H9 (cell line): ENCODE measurements around the gene GATD1. TPM values are rescaled to one million over a fixed set of nuclear protein-coding genes. Genes with fewer than 3 reads are reported as not detected.
A peak's percentile ranks its signal among the peaks of the same experiment; 100 is the strongest.

Experiments used
- DNase-seq: peaks from one replicate; pipeline ENCODE4 v3.0.0-alpha.2; 2017
- H2AFZ ChIP-seq: one replicate; pipeline ENCODE4 v1.6.1; 2013; ENCODE audit warnings: mild to moderate bottlenecking, low read length, control low read depth, moderate library complexity
- H2AK5ac ChIP-seq: 2 replicates; pipeline ENCODE4 v1.6.1; 2013; ENCODE audit warnings: low read length, control low read depth, mixed read lengths; ENCODE audit not compliant: insufficient read length
- H2BK120ac ChIP-seq: one replicate; pipeline ENCODE4 v1.6.1; 2013; ENCODE audit warnings: low read depth, mild to moderate bottlenecking, low read length, control low read depth, inconsistent platforms; ENCODE audit not compliant: poor library complexity, severe bottlenecking
- H2BK12ac ChIP-seq: 2 replicates; pipeline ENCODE4 v1.6.1; 2013; ENCODE audit warnings: low read length, control low read depth, mixed read lengths, low read depth; ENCODE audit not compliant: insufficient read length
- H2BK15ac ChIP-seq: 2 replicates; pipeline ENCODE4 v1.6.1; 2013; ENCODE audit warnings: low read depth, low read length, control low read depth
- H2BK20ac ChIP-seq: one replicate; pipeline ENCODE4 v1.6.1; 2013; ENCODE audit warnings: low read depth, mild to moderate bottlenecking, low read length, control low read depth, inconsistent platforms; ENCODE audit not compliant: poor library complexity, severe bottlenecking
- H2BK5ac ChIP-seq: 2 replicates; pipeline ENCODE4 v1.6.1; 2013; ENCODE audit warnings: low read length, control low read depth, mixed read lengths; ENCODE audit not compliant: insufficient read length
- H3K14ac ChIP-seq: 2 replicates; pipeline ENCODE4 v1.6.1; 2013; ENCODE audit warnings: low read length, control low read depth; ENCODE audit not compliant: insufficient read depth
- H3K18ac ChIP-seq: 2 replicates; pipeline ENCODE4 v1.6.1; 2013; ENCODE audit warnings: low read depth, mild to moderate bottlenecking, mixed read lengths, low read length, control low read depth; ENCODE audit not compliant: insufficient read length
- H3K23ac ChIP-seq: 2 replicates; pipeline ENCODE4 v1.6.1; 2013; ENCODE audit warnings: low read length, control low read depth, mixed read lengths, low read depth; ENCODE audit not compliant: insufficient read length
- H3K23me2 ChIP-seq: 2 replicates; pipeline ENCODE4 v1.6.1; 2013; ENCODE audit warnings: low read depth, mild to moderate bottlenecking, mixed read lengths, low read length, control low read depth; ENCODE audit not compliant: insufficient read length, poor library complexity, severe bottlenecking
- H3K27ac ChIP-seq: 2 replicates; pipeline ENCODE4 v1.5.1; 2013; ENCODE audit warnings: low read length, control low read depth, mixed read lengths, low read depth; ENCODE audit not compliant: insufficient read length
- H3K27me3 ChIP-seq: 2 replicates; pipeline ENCODE4 v1.6.1; 2013; ENCODE audit warnings: low read length, control low read depth, inconsistent platforms; ENCODE audit not compliant: insufficient read depth
- H3K4ac ChIP-seq: 2 replicates; pipeline ENCODE4 v1.6.1; 2013; ENCODE audit warnings: low read depth, mild to moderate bottlenecking, control low read depth, inconsistent platforms, low read length, moderate library complexity
- H3K4me1 ChIP-seq: 2 replicates; pipeline ENCODE4 v1.6.1; 2013; ENCODE audit warnings: low read length, control low read depth, inconsistent platforms; ENCODE audit not compliant: insufficient read depth
- H3K4me2 ChIP-seq: 2 replicates; pipeline ENCODE4 v1.6.1; 2013; ENCODE audit warnings: low read length, control low read depth, mixed read lengths; ENCODE audit not compliant: insufficient read length, insufficient read depth
- H3K56ac ChIP-seq: 2 replicates; pipeline ENCODE4 v1.6.1; 2013; ENCODE audit warnings: low read depth, mild to moderate bottlenecking, mixed read lengths, low read length, control low read depth; ENCODE audit not compliant: insufficient read length
- H3K79me1 ChIP-seq: 2 replicates; pipeline ENCODE4 v1.6.1; 2013; ENCODE audit warnings: low read depth, mild to moderate bottlenecking, moderate library complexity, low read length, control low read depth, inconsistent platforms; ENCODE audit not compliant: insufficient read depth, poor library complexity, severe bottlenecking
- H3K79me2 ChIP-seq: 2 replicates; pipeline ENCODE4 v1.6.1; 2013; ENCODE audit warnings: low read length, control low read depth, inconsistent platforms; ENCODE audit not compliant: insufficient read depth
- H3K9ac ChIP-seq: 2 replicates; pipeline ENCODE4 v1.6.1; 2013; ENCODE audit warnings: low read length, control low read depth, mixed read lengths; ENCODE audit not compliant: insufficient read length; ENCODE audit errors: extremely low read depth
- H3K9me3 ChIP-seq: one replicate; pipeline ENCODE4 v1.6.1; 2013; ENCODE audit warnings: low read depth, low read length, inconsistent platforms; ENCODE audit not compliant: control insufficient read depth
- H3T11ph ChIP-seq: one replicate; pipeline ENCODE4 v1.6.1; 2013; ENCODE audit warnings: mild to moderate bottlenecking, low read length, control low read depth, inconsistent platforms
- H4K20me1 ChIP-seq: one replicate; pipeline ENCODE4 v1.6.1; 2013; ENCODE audit not compliant: control insufficient read depth, insufficient read length, insufficient read depth
- H4K5ac ChIP-seq: 2 replicates; pipeline ENCODE4 v1.6.1; 2013; ENCODE audit warnings: low read depth, mild to moderate bottlenecking, mixed read lengths, low read length, control low read depth; ENCODE audit not compliant: insufficient read length
- H4K8ac ChIP-seq: replicated peaks from 2 replicates; pipeline ENCODE4 v1.6.1; 2013; ENCODE audit warnings: low read length, control low read depth, mixed read lengths, low read depth; ENCODE audit not compliant: insufficient read length
- H4K91ac ChIP-seq: 2 replicates; pipeline ENCODE4 v1.6.1; 2013; ENCODE audit warnings: low read depth, mild to moderate bottlenecking, moderate library complexity, mixed read lengths, low read length, control low read depth; ENCODE audit not compliant: insufficient read length
- H3K27ac Mint-ChIP-seq, 3 experiments: 2 replicates in 2 of 3; 3 replicates in 1 of 3; pipeline ENCODE4 v1.8.0; 2020 to 2021; ENCODE audit warnings: mixed read lengths in 3 of 3, mild to moderate bottlenecking in 1 of 3, moderate library complexity in 1 of 3
- H3K27me3 Mint-ChIP-seq: 2 replicates; pipeline ENCODE4 v1.8.0; 2021; ENCODE audit warnings: low read depth, mild to moderate bottlenecking, moderate library complexity, mixed read lengths
- H3K36me3 Mint-ChIP-seq, 3 experiments: 2 replicates in 2 of 3; 3 replicates in 1 of 3; pipeline ENCODE4 v1.8.0; 2020 to 2021; ENCODE audit warnings: low read depth in 3 of 3, mixed read lengths in 3 of 3; ENCODE audit not compliant: insufficient read depth in 1 of 3
- H3K4me1 Mint-ChIP-seq, 2 experiments: 2 replicates each; pipeline ENCODE4 v1.8.0; 2020; ENCODE audit warnings: mixed read lengths in 2 of 2
- H3K4me3 Mint-ChIP-seq, 2 experiments: 2 replicates in 1 of 2; 3 replicates in 1 of 2; pipeline ENCODE4 v1.8.0; 2020 to 2021; ENCODE audit warnings: mild to moderate bottlenecking in 2 of 2, mixed read lengths in 2 of 2, moderate library complexity in 1 of 2
- H3K9me3 Mint-ChIP-seq, 2 experiments: 2 replicates in 1 of 2; 3 replicates in 1 of 2; pipeline ENCODE4 v1.8.0; 2020; ENCODE audit warnings: mild to moderate bottlenecking in 2 of 2, mixed read lengths in 2 of 2, moderate library complexity in 1 of 2
- WGBS: extraction: QIAGEN DNeasy Blood & Tissue Kit; methylation state at CpG from one replicate; pipeline ENCODE4 v1.1.7; 2013; ENCODE audit warnings: missing lambda C conversion rate, low lambda C conversion rate, mixed read lengths; ENCODE audit not compliant: insufficient read length; ENCODE audit errors: extremely low coverage; 5-methylcytosine and 5-hydroxymethylcytosine counted together
- total RNA-seq: library from RNA; stranded (reverse); gene quantifications from 2 replicates; pipeline ENCODE4 v1.2.1, GENCODE V29; 2021
- TF ChIP-seq, protein P1 (sequence below): fragments of 200-600 bp; sonication (generic); conservative IDR thresholded peaks from 3 replicates; pipeline ENCODE4 v1.8.0; 2021; ENCODE audit warnings: antibody characterized with exemption, mild to moderate bottlenecking

The GATD1 gene
- total RNA-seq, 1 experiment from 2014 or later, result 60.0 TPM

DNA sequence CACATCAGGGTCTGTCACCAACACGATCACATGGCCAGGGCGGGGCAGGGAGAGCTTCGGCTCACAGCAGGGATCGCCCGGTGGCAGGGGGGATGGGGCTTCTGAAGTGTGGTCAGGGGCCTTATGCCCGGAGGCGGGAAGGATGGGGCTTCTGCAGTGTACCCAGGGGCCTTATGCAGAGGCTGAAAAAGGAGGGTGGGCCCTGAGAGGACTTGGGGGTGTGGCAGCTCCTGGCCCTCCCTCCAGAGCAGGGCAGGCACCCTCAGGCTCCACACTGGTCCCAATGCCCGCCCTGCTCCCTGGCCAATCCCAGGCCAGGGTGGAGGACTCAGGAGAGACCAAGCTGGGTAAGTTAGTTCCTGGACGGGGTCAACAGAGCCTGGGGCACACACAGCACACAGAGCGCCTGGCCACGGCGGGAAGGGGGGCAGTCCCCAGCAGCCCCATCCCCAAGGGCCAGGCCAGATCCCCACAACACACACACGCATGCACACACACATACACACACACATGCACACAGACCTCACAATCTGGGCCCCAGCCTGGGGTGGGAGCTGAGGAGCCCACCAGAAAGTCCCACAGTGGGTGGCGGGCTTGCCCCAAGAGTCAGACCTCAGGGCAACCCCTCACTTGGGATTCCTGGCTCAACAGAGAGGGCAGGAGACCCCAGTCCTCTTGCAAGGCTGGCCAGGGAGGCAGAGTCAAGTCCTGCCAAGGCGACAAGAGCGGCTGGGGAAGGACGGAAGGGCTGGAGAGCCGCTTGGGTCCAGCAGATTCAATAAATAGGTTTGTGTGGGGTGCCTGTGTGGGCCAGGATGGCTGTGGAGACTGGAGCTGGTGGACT lies 13.7 kb upstream of the GATD1 start:
- Histone ChIP-seq H3K27me3 (no peaks in the 10 kb centered on the region), H3K27ac (no peak overlapping the region)
- DNase-seq, result peak; percentile 89

More for the DNA sequence above, 13.7 kb upstream of the GATD1 start:
- H3K23ac ChIP-seq, result no peak overlapping the region
- H2AFZ ChIP-seq, result no peak overlapping the region
- H3K56ac ChIP-seq, result no peak overlapping the region
- H3K9me3 ChIP-seq, result no peaks in the 10 kb centered on the region
- Mint-ChIP-seq H3K27ac (0 out of 7 replicates have a peak overlapping the region, but pooled peaks of 1 of the 3 experiments have one; percentile 78), H3K4me1 (peaks cover 7 to 31% of the 10 kb centered on the region in 2 experiments), H3K36me3 (peaks cover 0 to 16% (median 3%) of the 10 kb centered on the region in 3 experiments; a peak in 2 of 7 replicates), H3K9me3 (no peaks in the 10 kb centered on the region), H3K4me3 (peak overlapping the region in 1 of 2 experiments; percentile 66; a peak in 3 of 5 replicates), H3K27me3 (peaks cover 3% of the 10 kb centered on the region; the same call in 1 of the 2 replicates)
- no peak overlapping the region; the same call in 1 of the 2 replicates for H3K14ac ChIP-seq
- no peaks in the 10 kb centered on the region for H3K79me2 ChIP-seq
- no peak overlapping the region for H2BK15ac ChIP-seq
- H4K5ac ChIP-seq, result no peak overlapping the region
- no peak overlapping the region for H2AK5ac ChIP-seq
- H4K91ac ChIP-seq, result no peak overlapping the region
- no peak overlapping the region for H2BK120ac ChIP-seq
- no peak overlapping the region for H3T11ph ChIP-seq
- no peak overlapping the region for H3K4me2 ChIP-seq
- no peak overlapping the region for H2BK5ac ChIP-seq
- H3K79me1 ChIP-seq, result no peaks in the 10 kb centered on the region
- no peak overlapping the region for H2BK12ac ChIP-seq
- H3K18ac ChIP-seq, result no peak overlapping the region
- no peaks in the 10 kb centered on the region; the same call in 1 of the 2 replicates for H3K4me1 ChIP-seq
- H3K4ac ChIP-seq, result no peak overlapping the region
- TF ChIP-seq, protein P1, sequence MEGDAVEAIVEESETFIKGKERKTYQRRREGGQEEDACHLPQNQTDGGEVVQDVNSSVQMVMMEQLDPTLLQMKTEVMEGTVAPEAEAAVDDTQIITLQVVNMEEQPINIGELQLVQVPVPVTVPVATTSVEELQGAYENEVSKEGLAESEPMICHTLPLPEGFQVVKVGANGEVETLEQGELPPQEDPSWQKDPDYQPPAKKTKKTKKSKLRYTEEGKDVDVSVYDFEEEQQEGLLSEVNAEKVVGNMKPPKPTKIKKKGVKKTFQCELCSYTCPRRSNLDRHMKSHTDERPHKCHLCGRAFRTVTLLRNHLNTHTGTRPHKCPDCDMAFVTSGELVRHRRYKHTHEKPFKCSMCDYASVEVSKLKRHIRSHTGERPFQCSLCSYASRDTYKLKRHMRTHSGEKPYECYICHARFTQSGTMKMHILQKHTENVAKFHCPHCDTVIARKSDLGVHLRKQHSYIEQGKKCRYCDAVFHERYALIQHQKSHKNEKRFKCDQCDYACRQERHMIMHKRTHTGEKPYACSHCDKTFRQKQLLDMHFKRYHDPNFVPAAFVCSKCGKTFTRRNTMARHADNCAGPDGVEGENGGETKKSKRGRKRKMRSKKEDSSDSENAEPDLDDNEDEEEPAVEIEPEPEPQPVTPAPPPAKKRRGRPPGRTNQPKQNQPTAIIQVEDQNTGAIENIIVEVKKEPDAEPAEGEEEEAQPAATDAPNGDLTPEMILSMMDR, result no peak
- WGBS, result no CpG with 5 or more reads among the region's 18 CpGs
- no peak overlapping the region for H4K8ac ChIP-seq
- no peak overlapping the region for H3K9ac ChIP-seq
- H3K23me2 ChIP-seq, result peaks cover 4% of the 10 kb centered on the region
- H4K20me1 ChIP-seq, result no peaks in the 10 kb centered on the region
- no peak overlapping the region for H2BK20ac ChIP-seq
